Calu3 (cell line): Measurements from ENCODE around the gene PTCRA. TPM values are rescaled to one million over a fixed set of nuclear protein-coding genes. Genes with fewer than 3 reads are reported as not detected.

ENCODE experiments used
- BruUV-seq: library from RNA; stranded (reverse); fragments of 400-500 nt; replicated peaks from 2 replicates; lab custom pipeline; 2021; lab: Mats Ljungman, UMichigan
- CTCF ChIA-PET: fragments of 300-600 bp; sonication (Branson Sonifier 250); formaldehyde crosslinking; loops from one replicate; lab custom pipeline; 2022; ENCODE audit warnings: antibody characterized with exemption; lab: Charles Lee
- DNase-seq: peaks from one replicate; pipeline ENCODE4 v3.0.0; 2022
- H3K27ac Mint-ChIP-seq: one replicate; pipeline ENCODE4 v1.8.0; 2022; ENCODE audit warnings: mixed read lengths; ENCODE audit not compliant: unreplicated experiment
- H3K27me3 Mint-ChIP-seq: one replicate; pipeline ENCODE4 v1.8.0; 2022; ENCODE audit warnings: mixed read lengths; ENCODE audit not compliant: unreplicated experiment
- H3K36me3 Mint-ChIP-seq: one replicate; pipeline ENCODE4 v1.8.0; 2022; ENCODE audit warnings: mild to moderate bottlenecking, moderate library complexity, mixed read lengths; ENCODE audit not compliant: insufficient read depth, unreplicated experiment
- H3K4me1 Mint-ChIP-seq: one replicate; pipeline ENCODE4 v1.8.0; 2022; ENCODE audit warnings: mild to moderate bottlenecking, low read depth, mixed read lengths; ENCODE audit not compliant: unreplicated experiment
- H3K4me3 Mint-ChIP-seq: one replicate; pipeline ENCODE4 v1.8.0; 2022; ENCODE audit warnings: mild to moderate bottlenecking, low read depth, moderate library complexity, mixed read lengths; ENCODE audit not compliant: unreplicated experiment
- H3K9me3 Mint-ChIP-seq: one replicate; pipeline ENCODE4 v1.8.0; 2022; ENCODE audit warnings: low read depth, mixed read lengths; ENCODE audit not compliant: unreplicated experiment
- CTCF ChIP-seq: fragments of 200-600 bp; IDR thresholded peaks from one replicate; pipeline ENCODE4 v1.8.0; 2022; ENCODE audit warnings: antibody characterized with exemption; ENCODE audit not compliant: unreplicated experiment
- intact Hi-C: fragments of 100-400 bp; cut with micrococcal nuclease; formaldehyde crosslinking; loops from one replicate; pipeline ENCODE4 v1.10.0; 2022; ENCODE audit not compliant: unreplicated experiment
- total RNA-seq: library from RNA; stranded (reverse); gene quantifications from 2 replicates; pipeline ENCODE4 v1.2.3, GENCODE V29; 2022

The PTCRA gene
- total RNA-seq, 1 experiment from 2014 or later = not detected

GRCh38 chr6:42967228-42967627 lies 51.4 kb downstream of the PTCRA start:
- Mint-ChIP-seq H3K27me3 (no peaks in the 10 kb centered on the region), H3K4me3 (no peak overlapping the region), H3K27ac (no peak overlapping the region), H3K36me3 (peaks cover 21% of the 10 kb centered on the region), H3K4me1 (peaks cover 18% of the 10 kb centered on the region), H3K9me3 (no peaks in the 10 kb centered on the region)
- no peak for DNase-seq
- intact Hi-C loops = no loop called here
- no TSS peak for BruUV-seq
- CTCF ChIA-PET = interaction anchor here (0.6 kb wide), 1 partner anchor 49 kb away, joined by 5 read pairs; no protein-coding TSS in a partner anchor
- no peak for TF ChIP-seq CTCF

- CTCF ChIA-PET = interaction anchor here (0.5 kb wide), 1 partner anchor 284 kb away, joined by 3 read pairs; no protein-coding TSS in a partner anchor
- H3K27ac Mint-ChIP-seq = no peak overlapping the region
- no peaks in the 10 kb centered on the region for H3K9me3 Mint-ChIP-seq
- DNase-seq = no peak
- H3K4me1 Mint-ChIP-seq = peaks cover 18% of the 10 kb centered on the region
- no TSS peak for BruUV-seq
- TF ChIP-seq CTCF = no peak
- H3K4me3 Mint-ChIP-seq = no peak overlapping the region
- H3K27me3 Mint-ChIP-seq = no peaks in the 10 kb centered on the region
- H3K36me3 Mint-ChIP-seq = peaks cover 19% of the 10 kb centered on the region
- intact Hi-C loops = no loop called here
Observed at GRCh38 chr6:42968126-42968701, 52.4 kb downstream of the PTCRA start.

DNA sequence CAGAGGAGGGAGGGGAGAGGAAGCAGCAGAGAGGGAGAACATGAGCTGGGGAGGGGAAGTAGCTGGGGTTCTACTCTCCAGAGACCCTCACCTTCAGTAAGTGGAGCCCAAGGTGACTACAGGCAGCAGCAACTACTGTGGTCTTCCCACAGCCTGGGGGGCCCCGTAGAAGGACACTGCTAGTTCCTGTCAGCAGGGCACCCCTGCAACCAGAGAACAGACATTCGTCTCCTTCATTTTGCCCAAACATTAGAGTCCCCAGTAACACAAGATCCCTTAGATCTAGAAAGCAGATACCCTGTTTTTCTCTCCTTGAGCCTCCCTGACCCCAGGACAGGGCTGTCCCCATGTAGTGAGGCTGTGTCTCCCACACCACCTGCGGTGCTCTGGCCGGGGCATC lies 52.9 kb downstream of the PTCRA start:
- H3K4me1 Mint-ChIP-seq = peaks cover 18% of the 10 kb centered on the region
- CTCF ChIA-PET = no interaction called here
- no peak for DNase-seq
- peaks cover 17% of the 10 kb centered on the region for H3K36me3 Mint-ChIP-seq
- H3K4me3 Mint-ChIP-seq = no peak overlapping the region
- no peak overlapping the region for H3K27ac Mint-ChIP-seq
- TF ChIP-seq CTCF = no peak
- intact Hi-C loops = no loop called here
- H3K27me3 Mint-ChIP-seq = no peaks in the 10 kb centered on the region
- no TSS peak for BruUV-seq
- H3K9me3 Mint-ChIP-seq = no peaks in the 10 kb centered on the region

GRCh38 chr6:42969431-42969830 lies 53.6 kb downstream of the PTCRA start:
- TF ChIP-seq CTCF = no peak
- Mint-ChIP-seq H3K27ac (no peak overlapping the region), H3K27me3 (no peaks in the 10 kb centered on the region), H3K36me3 (peaks cover 12% of the 10 kb centered on the region), H3K9me3 (no peaks in the 10 kb centered on the region), H3K4me3 (no peak overlapping the region), H3K4me1 (peaks cover 18% of the 10 kb centered on the region)
- no TSS peak for BruUV-seq
- no peak for DNase-seq
- intact Hi-C loops = no loop called here
- CTCF ChIA-PET = no interaction called here
